NT2/D1 (cell line): ENCODE measurements around the gene AFAP1L2.

Experiments
- DNase-seq: peaks from one replicate; pipeline ENCODE4 v3.0.0-alpha.2; 2011; ENCODE audit warnings: low read depth, low spot score
- H3K27me3 ChIP-seq: 2 replicates; pipeline ENCODE4 v1.6.0; 2011; ENCODE audit warnings: mild to moderate bottlenecking; ENCODE audit not compliant: insufficient read length, insufficient read depth
- H3K36me3 ChIP-seq: 2 replicates; pipeline ENCODE4 v1.6.1; 2011; ENCODE audit warnings: mild to moderate bottlenecking, low read length, mixed read lengths; ENCODE audit not compliant: insufficient read depth, insufficient read length
- H3K4me1 ChIP-seq: 2 replicates; pipeline ENCODE4 v1.5.1; 2011; ENCODE audit not compliant: insufficient read depth, insufficient read length
- H3K4me3 ChIP-seq: 2 replicates; pipeline ENCODE4 v1.5.1; 2011; ENCODE audit warnings: low read depth; ENCODE audit not compliant: insufficient read length
- H3K9ac ChIP-seq: 2 replicates; pipeline ENCODE4 v1.6.0; 2011; ENCODE audit warnings: low read depth; ENCODE audit not compliant: insufficient read length
- H3K9me3 ChIP-seq: 2 replicates; pipeline ENCODE4 v1.5.1; 2011; ENCODE audit warnings: mild to moderate bottlenecking, low read length; ENCODE audit not compliant: insufficient read depth
- SUZ12 ChIP-seq: IDR thresholded peaks from 2 replicates; pipeline ENCODE4 v1.6.1; 2011; ENCODE audit not compliant: insufficient read length, insufficient read depth; ENCODE audit errors: extremely low read depth
- YY1 ChIP-seq: IDR thresholded peaks from 2 replicates; pipeline ENCODE4 v1.6.1; 2011; ENCODE audit not compliant: insufficient read length, insufficient read depth
- ZNF274 ChIP-seq: IDR thresholded peaks from 2 replicates; pipeline ENCODE4 v1.6.1; 2011; ENCODE audit warnings: mild to moderate bottlenecking, low read depth, low read length

AFAP1L2 gene, protein sequence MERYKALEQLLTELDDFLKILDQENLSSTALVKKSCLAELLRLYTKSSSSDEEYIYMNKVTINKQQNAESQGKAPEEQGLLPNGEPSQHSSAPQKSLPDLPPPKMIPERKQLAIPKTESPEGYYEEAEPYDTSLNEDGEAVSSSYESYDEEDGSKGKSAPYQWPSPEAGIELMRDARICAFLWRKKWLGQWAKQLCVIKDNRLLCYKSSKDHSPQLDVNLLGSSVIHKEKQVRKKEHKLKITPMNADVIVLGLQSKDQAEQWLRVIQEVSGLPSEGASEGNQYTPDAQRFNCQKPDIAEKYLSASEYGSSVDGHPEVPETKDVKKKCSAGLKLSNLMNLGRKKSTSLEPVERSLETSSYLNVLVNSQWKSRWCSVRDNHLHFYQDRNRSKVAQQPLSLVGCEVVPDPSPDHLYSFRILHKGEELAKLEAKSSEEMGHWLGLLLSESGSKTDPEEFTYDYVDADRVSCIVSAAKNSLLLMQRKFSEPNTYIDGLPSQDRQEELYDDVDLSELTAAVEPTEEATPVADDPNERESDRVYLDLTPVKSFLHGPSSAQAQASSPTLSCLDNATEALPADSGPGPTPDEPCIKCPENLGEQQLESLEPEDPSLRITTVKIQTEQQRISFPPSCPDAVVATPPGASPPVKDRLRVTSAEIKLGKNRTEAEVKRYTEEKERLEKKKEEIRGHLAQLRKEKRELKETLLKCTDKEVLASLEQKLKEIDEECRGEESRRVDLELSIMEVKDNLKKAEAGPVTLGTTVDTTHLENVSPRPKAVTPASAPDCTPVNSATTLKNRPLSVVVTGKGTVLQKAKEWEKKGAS

GRCh38 chr10:114404171-114405010 is at the start of gene AFAP1L2:
AFAP1L2 (minus strand) TSS chr10:114404502; CDS start chr10:114404455, 47 bp downstream.
- H3K4me1 ChIP-seq: peaks cover 2% of the 10 kb centered on the region

GRCh38 chr10:114453576-114453975 is 49.3 kb upstream of the AFAP1L2 start:
- H3K4me3 ChIP-seq: no peak overlapping the region
- TF ChIP-seq YY1 (no peak), SUZ12 (no peak), ZNF274 (no peak)
- no peak overlapping the region for H3K9ac ChIP-seq
- no peaks in the 10 kb centered on the region for H3K9me3 ChIP-seq
- H3K27me3 ChIP-seq: no peaks in the 10 kb centered on the region
- DNase-seq: no peak
- H3K4me1 ChIP-seq: no peaks in the 10 kb centered on the region
- H3K36me3 ChIP-seq: peaks cover 19% of the 10 kb centered on the region

More at GRCh38 chr10:114404171-114405010, at the start of gene AFAP1L2:
- H3K9me3 ChIP-seq: no peaks in the 10 kb centered on the region
- DNase-seq: no peak
- H3K27me3 ChIP-seq: peaks cover 45% of the 10 kb centered on the region
- H3K4me3 ChIP-seq: peak within 1 kb of the TSS; percentile 54
- no peaks in the 10 kb centered on the region for H3K36me3 ChIP-seq
- TF ChIP-seq ZNF274 (no peak), SUZ12 (no peak), YY1 (no peak)
- peak within 1 kb of the TSS; percentile 67 for H3K9ac ChIP-seq

- Histone ChIP-seq H3K36me3 (peaks cover 23% of the 10 kb centered on the region), H3K9ac (no peak overlapping the region), H3K4me3 (no peak overlapping the region), H3K27me3 (no peaks in the 10 kb centered on the region), H3K4me1 (no peaks in the 10 kb centered on the region), H3K9me3 (no peaks in the 10 kb centered on the region)
- TF ChIP-seq SUZ12: no peak
- no peak for TF ChIP-seq YY1
- DNase-seq: no peak
These were observed 44.6 kb upstream of the AFAP1L2 start for GRCh38 chr10:114448897-114449296.

- H3K27me3 ChIP-seq: no peaks in the 10 kb centered on the region
- peaks cover 34% of the 10 kb centered on the region for H3K36me3 ChIP-seq
- no peak for DNase-seq
- H3K9me3 ChIP-seq: no peaks in the 10 kb centered on the region
- TF ChIP-seq SUZ12 (no peak), YY1 (no peak), ZNF274 (no peak)
- no peak overlapping the region for H3K4me3 ChIP-seq
- no peaks in the 10 kb centered on the region for H3K4me1 ChIP-seq
- H3K9ac ChIP-seq: no peak overlapping the region
These were observed 41.0 kb upstream of the AFAP1L2 start for GRCh38 chr10:114445332-114445731.

DNA sequence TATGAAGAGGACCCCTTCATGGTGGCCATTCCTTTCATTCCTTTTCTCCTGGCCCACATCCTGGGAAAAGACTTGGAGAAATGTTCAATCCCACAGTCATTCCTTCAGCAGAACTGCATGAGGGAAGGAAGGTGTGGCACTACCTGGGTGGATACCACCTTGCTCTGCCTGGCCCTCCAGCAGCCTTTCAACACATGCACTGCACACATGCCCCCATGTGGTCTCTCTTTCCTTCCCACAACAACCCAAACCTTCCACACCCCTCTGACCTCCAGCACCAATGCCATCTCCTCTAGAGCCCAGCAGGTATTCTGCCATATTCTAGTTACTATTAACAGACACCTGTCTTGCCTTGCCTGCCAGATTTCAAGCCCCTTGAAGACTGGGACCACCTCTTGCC is 40.5 kb upstream of the AFAP1L2 start:
- DNase-seq: no peak
- TF ChIP-seq SUZ12 (no peak), YY1 (no peak), ZNF274 (no peak)
- no peaks in the 10 kb centered on the region for H3K4me1 ChIP-seq
- H3K27me3 ChIP-seq: no peaks in the 10 kb centered on the region
- peaks cover 39% of the 10 kb centered on the region for H3K36me3 ChIP-seq
- H3K9ac ChIP-seq: no peak overlapping the region
- H3K4me3 ChIP-seq: no peak overlapping the region
- H3K9me3 ChIP-seq: no peaks in the 10 kb centered on the region

DNA sequence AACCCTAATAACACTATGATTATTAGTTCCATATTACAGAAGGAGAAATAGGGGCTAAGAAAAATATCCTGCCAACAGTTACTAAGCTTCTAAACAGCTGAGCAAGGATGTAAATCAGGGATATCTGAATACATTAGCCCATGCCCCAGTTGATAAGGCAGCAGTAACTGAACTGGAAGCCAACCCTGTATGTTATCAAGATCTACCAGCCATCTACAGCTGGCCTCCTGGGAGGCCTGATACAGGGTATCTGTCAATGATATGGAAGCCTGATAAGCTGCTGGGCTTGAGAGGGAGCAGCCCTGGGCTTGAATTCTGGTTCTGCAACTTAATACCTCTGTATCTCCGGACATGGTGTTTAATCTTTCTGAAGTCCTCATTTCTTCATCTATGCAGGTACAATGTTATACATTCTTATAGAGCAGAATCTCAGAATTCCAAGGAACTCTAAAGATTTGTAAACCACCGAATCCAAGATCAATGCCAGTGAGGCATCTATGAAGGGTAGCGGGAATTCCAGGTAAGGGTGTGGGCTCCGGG is 37.9 kb upstream of the AFAP1L2 start:
- TF ChIP-seq YY1: no peak
- no peak for TF ChIP-seq SUZ12
- TF ChIP-seq ZNF274: no peak
- Histone ChIP-seq H3K4me3 (no peak overlapping the region), H3K4me1 (no peaks in the 10 kb centered on the region), H3K36me3 (peaks cover 56% of the 10 kb centered on the region), H3K9ac (no peak overlapping the region), H3K27me3 (no peaks in the 10 kb centered on the region), H3K9me3 (no peaks in the 10 kb centered on the region)
- DNase-seq: no peak
